Lung (tissue), 12 donors: ENCODE results near the gene PABPN1L. TPM values are rescaled to one million over a fixed set of nuclear protein-coding genes. Genes with fewer than 3 reads are reported as not detected.

Experiments used
- ATAC-seq: fragments of 200-7000 bp; cut with Tn5 transposase; one replicate; pipeline ENCODE4 v1.9.1; 2020; ENCODE audit warnings: moderate number of reproducible peaks; ENCODE audit not compliant: insufficient read depth, low FRiP score
- DNase-seq, 3 donors: peaks; one replicate each; pipeline ENCODE4 v3.0.0-alpha.2; 2013 to 2017
- H3K27ac ChIP-seq, 2 donors: one replicate each; pipeline ENCODE4 v1.5.1; 2013; ENCODE audit warnings: mild to moderate bottlenecking in 2 of 2, moderate library complexity in 2 of 2, control low read depth in 1 of 2, inconsistent platforms in 1 of 2, low read depth in 1 of 2, low read length in 1 of 2
- H3K27me3 ChIP-seq, 3 donors: one replicate each; pipeline ENCODE4 v1.5.1; 2013; ENCODE audit warnings: low read length in 2 of 3; ENCODE audit not compliant: control insufficient read depth in 3 of 3, insufficient read depth in 3 of 3
- H3K36me3 ChIP-seq, 4 donors: one replicate each; pipeline ENCODE4 v1.5.1; 2013; ENCODE audit warnings: low read length in 4 of 4, mild to moderate bottlenecking in 1 of 4, moderate library complexity in 1 of 4; ENCODE audit not compliant: control insufficient read depth in 4 of 4, insufficient read depth in 4 of 4
- H3K4me1 ChIP-seq, 5 donors: one replicate each; pipeline ENCODE4 v1.5.1; 2013; ENCODE audit warnings: low read length in 5 of 5, mild to moderate bottlenecking in 2 of 5, moderate library complexity in 1 of 5; ENCODE audit not compliant: control insufficient read depth in 5 of 5, insufficient read depth in 5 of 5
- H3K4me3 ChIP-seq: one replicate; pipeline ENCODE4 v1.5.1; 2013; ENCODE audit warnings: mild to moderate bottlenecking, control low read depth, moderate library complexity
- H3K9ac ChIP-seq, 2 donors: one replicate each; pipeline ENCODE4 v1.5.1; 2013; ENCODE audit warnings: low read length in 2 of 2, control low read depth in 1 of 2; ENCODE audit not compliant: insufficient read depth in 1 of 2
- H3K9me3 ChIP-seq, 4 donors: one replicate each; pipeline ENCODE4 v1.5.1; 2013; ENCODE audit warnings: low read length in 3 of 4, mild to moderate bottlenecking in 1 of 4, moderate library complexity in 1 of 4; ENCODE audit not compliant: control insufficient read depth in 4 of 4, insufficient read depth in 3 of 4
- WGBS, 2 donors: extraction: QIAGEN DNeasy Blood & Tissue Kit; methylation state at CpG; one replicate each; pipeline ENCODE4 v1.1.7; 2013; 5-methylcytosine and 5-hydroxymethylcytosine counted together
- polyA plus RNA-seq, 2 donors: library from polyadenylated mRNA; stranded (reverse); fragments of 200-250 nt; gene quantifications; one replicate each; pipeline ENCODE4 v1.2.1, GENCODE V29; 2013
- total RNA-seq, 2 donors: library from RNA; depleted of rRNA in 1 of 2; stranded (reverse); fragments of >200 nt in 1 of 2; gene quantifications; one replicate each; pipeline ENCODE4 v1.2.1, GENCODE V29; 2014 to 2021
- TF ChIP-seq, protein P1 (sequence below): IDR thresholded peaks from 2 replicates; pipeline ENCODE4 v1.5.1; 2012; ENCODE audit warnings: mild to moderate bottlenecking; ENCODE audit errors: control extremely low read depth, extremely low read depth
- donor health status: control.
- donor health status: control.
- donor health status: Bipolar disorder and iron deficiency.
- donor health status: healthy.
- donor health status: DM: yes; HTN: yes; CAD: no.

The PABPN1L gene
- total and polyA plus RNA-seq, 4 donors: 0.03 to 0.22 TPM; not detected in 2

GRCh38 chr16:88841521-88842307 lies 24.7 kb downstream of the PABPN1L start:
- H3K4me1 ChIP-seq: no peaks in the 10 kb centered on the region
- 92 to 94% methylated on average over 39 to 40 of the region's 40 CpGs for WGBS, 2 donors
- no peak for DNase-seq
- H3K27ac ChIP-seq: no peak overlapping the region
- H3K9ac ChIP-seq: no peak overlapping the region
- H3K27me3 ChIP-seq: no peaks in the 10 kb centered on the region
- peaks cover 0 to 44% (median 8%) of the 10 kb centered on the region in 4 donors for H3K36me3 ChIP-seq
- H3K9me3 ChIP-seq: no peaks in the 10 kb centered on the region
- no peak for ATAC-seq
- TF ChIP-seq, protein P1, sequence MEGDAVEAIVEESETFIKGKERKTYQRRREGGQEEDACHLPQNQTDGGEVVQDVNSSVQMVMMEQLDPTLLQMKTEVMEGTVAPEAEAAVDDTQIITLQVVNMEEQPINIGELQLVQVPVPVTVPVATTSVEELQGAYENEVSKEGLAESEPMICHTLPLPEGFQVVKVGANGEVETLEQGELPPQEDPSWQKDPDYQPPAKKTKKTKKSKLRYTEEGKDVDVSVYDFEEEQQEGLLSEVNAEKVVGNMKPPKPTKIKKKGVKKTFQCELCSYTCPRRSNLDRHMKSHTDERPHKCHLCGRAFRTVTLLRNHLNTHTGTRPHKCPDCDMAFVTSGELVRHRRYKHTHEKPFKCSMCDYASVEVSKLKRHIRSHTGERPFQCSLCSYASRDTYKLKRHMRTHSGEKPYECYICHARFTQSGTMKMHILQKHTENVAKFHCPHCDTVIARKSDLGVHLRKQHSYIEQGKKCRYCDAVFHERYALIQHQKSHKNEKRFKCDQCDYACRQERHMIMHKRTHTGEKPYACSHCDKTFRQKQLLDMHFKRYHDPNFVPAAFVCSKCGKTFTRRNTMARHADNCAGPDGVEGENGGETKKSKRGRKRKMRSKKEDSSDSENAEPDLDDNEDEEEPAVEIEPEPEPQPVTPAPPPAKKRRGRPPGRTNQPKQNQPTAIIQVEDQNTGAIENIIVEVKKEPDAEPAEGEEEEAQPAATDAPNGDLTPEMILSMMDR: no peak
- H3K4me3 ChIP-seq: no peak overlapping the region

DNA sequence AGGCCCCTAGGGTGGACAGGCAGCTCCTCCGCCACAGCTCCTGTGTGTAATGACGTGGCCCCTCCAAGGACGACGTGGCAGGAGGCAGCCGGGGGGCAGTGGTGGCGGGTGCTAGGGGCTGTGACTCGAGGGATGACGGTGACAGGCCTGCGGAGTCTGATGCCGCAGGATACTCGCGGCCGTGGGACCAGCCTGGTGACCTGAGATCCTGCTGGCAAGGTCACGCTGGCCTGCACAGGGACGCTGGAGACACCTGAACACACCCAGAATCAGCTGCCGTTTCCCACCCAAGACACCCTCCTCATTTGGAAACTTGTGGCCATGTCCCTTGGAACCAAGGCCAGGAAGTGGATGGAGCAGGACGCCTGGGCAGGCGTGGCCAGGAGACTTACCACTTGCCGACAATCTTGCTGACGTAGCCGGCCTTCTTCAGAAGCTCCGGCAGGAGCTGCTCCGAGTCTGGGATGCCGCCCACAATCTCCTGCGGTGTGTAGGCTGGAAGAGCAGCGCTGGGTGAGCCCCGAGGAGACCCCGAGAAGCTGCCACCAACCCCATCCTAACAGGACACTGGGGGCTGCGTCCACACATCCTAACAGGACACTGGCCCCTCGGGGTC lies 25.8 kb downstream of the PABPN1L start:
- Histone ChIP-seq H3K9ac (no peak overlapping the region), H3K27me3 (no peaks in the 10 kb centered on the region), H3K4me3 (no peak overlapping the region), H3K27ac (no peak overlapping the region), H3K4me1 (no peaks in the 10 kb centered on the region), H3K36me3 (peaks cover 0 to 45% (median 8%) of the 10 kb centered on the region in 4 donors), H3K9me3 (no peaks in the 10 kb centered on the region)
- WGBS, 2 donors: 73 to 86% methylated on average over 25 to 30 of the region's 30 CpGs
- no peak for DNase-seq
- no peak for ATAC-seq
- TF ChIP-seq, protein P1: no peak

DNA sequence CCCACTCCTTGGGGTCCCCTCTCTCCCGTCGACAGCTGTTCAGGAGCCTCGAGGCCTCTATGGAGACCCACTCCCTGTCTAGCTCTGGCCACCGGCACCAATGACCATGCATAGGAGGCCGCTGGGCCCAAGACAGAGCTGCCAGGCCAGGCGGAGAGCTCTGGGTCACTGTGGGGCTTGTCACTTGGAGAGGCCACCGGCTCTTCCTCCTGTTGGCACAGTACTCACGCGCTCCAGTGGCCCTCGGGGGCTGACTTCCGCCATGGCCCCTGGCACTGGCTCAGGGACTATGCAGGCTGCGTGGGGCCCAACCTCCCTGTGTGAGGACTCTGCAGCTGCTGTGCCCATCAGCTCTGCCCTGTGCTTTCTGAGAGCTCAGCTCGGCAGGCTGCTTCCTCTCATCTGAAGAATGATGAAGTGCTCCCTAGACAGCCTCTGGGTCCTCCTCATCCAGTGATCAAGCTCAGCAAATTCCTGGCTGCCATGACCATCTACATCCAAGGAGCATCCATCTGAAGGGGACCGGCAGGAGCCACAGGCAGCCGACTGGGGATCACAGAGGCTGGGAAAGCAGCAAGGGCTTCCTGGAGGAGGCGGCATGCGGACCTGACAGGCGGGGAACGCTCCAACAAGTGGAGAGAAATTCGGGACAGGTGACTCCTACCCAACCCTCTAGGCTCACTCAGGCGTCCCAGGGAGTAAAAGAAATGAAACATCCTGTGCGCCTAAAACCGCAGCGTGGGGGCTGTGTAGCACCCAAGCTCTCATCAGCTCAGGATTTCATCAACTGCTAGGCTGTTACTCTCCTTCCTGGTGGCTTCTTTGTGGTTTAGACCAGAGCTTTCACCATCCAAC lies 26.5 kb downstream of the PABPN1L start:
- Histone ChIP-seq H3K9ac (no peak overlapping the region), H3K9me3 (no peaks in the 10 kb centered on the region), H3K4me1 (no peaks in the 10 kb centered on the region), H3K4me3 (no peak overlapping the region), H3K36me3 (peaks cover 0 to 52% (median 9%) of the 10 kb centered on the region in 4 donors), H3K27ac (no peak overlapping the region), H3K27me3 (no peaks in the 10 kb centered on the region)
- ATAC-seq (no peak), DNase-seq (no peak)
- 61 to 86% methylated on average over 24 of the region's 24 CpGs for WGBS, 2 donors
- TF ChIP-seq, protein P1: no peak
